Myocyte (in vitro differentiated cells): ENCODE measurements around the gene ZDHHC21. TPM values are rescaled to one million over a fixed set of nuclear protein-coding genes. Genes with fewer than 3 reads are reported as not detected.
A peak's percentile ranks its signal among the peaks of the same experiment; 100 is the strongest.

ENCODE experiments used
- DNase-seq: peaks from one replicate; pipeline ENCODE4 v3.0.0-alpha.2; 2012; ENCODE audit warnings: low read depth
- total RNA-seq: library from RNA; depleted of rRNA; stranded (reverse); fragments of >200 nt; gene quantifications from 2 replicates; pipeline ENCODE4 v1.2.3, GENCODE V29; 2014

The ZDHHC21 gene
- total RNA-seq, 1 donor from 2014 or later: 13.8 TPM

GRCh38 chr9:14618836-14619420 lies 74.3 kb downstream of the ZDHHC21 start:
- peak; percentile 13 for DNase-seq

DNA sequence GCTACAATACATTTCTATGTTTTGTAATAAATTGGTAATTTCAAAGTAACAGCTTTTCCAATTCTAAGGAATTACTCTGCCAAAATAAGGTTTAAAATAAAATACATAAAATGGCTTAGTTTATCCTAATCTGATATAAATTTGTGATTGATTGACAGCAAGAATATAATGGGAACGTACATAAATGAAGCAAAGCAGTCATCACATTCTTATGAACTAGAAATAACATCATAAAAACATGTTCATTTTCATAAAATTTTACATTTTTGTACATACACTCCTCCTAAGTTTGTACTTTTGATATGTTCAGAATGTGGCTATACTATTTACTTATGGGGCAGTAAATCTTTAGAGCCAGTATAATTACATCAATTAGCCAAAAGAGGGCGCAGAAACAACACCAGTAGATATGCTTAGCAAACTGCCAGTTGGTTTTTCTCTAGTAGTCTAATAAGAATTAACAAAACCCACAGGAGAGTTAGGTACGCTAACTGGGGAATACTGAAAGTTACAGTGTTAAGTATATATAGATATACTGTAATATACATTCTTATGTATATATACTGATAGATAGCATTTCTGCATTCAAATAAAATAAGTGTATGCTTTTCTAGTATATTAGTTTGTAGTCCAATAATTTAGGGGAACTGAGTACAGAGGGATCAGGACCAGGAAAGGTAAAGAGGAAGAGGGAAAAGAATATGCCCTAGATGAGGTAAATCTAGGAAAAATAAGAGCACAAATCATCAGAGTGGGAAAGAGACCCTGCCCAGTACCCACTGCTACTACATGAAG lies 76.8 kb downstream of the ZDHHC21 start:
- peak; percentile 62 for DNase-seq

- DNase-seq: no peak
Measured at GRCh38 chr9:14608540-14608939, 84.7 kb downstream of the ZDHHC21 start.

DNA sequence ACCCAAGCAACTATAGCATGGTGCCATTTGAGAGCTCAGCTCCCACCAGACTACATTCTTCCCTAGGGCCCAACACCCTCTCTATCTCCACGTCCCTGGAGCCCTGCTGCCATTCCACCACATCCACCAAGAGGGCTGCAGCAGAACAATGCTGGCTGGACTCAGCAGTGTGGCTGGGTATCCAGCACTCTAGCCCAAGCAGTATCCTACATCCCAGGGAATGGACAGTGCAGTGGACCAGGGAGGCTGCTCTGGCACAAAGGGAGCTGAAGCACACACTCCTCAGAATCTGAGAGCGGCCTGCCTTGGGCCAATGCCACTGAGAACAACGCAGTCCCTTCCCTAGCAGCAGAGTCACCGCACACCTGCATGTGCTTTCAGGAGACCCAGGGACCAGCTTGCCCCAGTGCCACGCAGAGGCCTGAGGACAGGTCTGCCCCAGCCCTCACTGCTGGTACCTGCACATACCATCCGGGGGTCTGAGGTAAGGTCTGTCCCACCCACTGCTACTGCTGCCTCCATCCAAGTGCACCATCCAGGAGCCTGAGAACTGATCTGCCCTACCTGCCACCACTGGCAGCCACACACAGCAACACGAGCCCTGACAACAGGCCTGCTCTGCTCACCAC lies 95.9 kb downstream of the ZDHHC21 start:
- DNase-seq: no peak

- DNase-seq: no peak
Measured at GRCh38 chr9:14593406-14593805, 99.8 kb downstream of the ZDHHC21 start.

DNA sequence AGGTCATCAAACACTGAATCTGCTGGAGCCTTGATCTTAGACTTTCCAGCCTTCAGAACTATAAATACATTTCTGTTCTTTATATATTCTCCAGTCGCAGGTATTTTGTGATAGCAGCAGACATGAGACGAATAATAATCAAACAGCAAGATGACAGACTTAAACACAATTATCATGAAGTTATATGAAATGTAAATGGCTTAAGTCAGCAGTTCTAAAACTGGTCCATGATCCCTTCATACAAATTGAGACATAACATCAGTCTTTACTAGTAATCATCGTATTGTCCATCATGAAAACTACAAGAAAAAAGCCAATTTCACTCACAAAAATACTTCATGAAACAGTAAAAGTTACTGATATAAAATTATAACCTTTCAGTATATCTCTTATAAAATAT lies 101.8 kb downstream of the ZDHHC21 start:
- DNase-seq: no peak

- DNase-seq: no peak
Measured at GRCh38 chr9:14585730-14586473, 107.3 kb downstream of the ZDHHC21 start.

- DNase-seq: no peak
Measured at GRCh38 chr9:14584571-14584970, 108.7 kb downstream of the ZDHHC21 start.

- DNase-seq: no peak
Measured at GRCh38 chr9:14578030-14578429, 115.2 kb downstream of the ZDHHC21 start.

GRCh38 chr9:14574173-14574572 lies 119.1 kb downstream of the ZDHHC21 start:
- no peak for DNase-seq

GRCh38 chr9:14573319-14573718 lies 119.9 kb downstream of the ZDHHC21 start:
- DNase-seq: no peak

GRCh38 chr9:14565352-14566016 lies 127.7 kb downstream of the ZDHHC21 start:
- DNase-seq: peak; percentile 79

DNA sequence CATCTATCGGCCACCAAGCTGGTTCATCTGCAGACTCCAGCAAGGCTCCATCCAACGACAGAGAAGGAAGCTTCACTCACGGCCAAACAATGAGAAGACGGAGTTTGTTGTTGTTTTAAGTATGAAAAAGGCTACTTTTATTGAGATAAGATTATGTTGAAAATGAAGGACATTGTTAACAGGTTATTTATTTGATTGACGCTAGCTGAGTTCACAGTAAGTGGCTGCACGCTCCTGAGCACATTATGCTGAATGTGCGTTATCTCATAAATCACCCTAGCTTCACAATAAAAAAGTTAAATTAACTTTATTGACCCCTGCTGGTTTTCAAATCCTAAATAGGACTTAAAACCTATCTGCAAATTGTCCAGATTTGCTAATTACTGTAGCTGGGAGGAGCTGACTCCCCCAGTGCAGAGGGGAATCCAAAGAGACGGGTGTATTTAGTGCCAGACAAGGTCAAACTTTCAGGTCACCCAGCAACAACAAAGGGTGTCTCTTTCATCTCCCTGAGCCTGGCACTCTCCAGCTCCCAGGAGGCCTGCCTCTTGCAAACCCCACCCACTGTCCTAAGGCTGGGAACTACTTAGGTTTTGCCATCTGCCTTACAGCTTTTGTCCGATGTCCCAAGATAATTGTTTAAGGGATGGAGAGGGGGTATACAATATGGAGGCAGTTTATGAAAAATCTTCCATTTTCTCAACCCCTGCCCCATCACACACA lies 129.2 kb downstream of the ZDHHC21 start:
- no peak for DNase-seq

DNA sequence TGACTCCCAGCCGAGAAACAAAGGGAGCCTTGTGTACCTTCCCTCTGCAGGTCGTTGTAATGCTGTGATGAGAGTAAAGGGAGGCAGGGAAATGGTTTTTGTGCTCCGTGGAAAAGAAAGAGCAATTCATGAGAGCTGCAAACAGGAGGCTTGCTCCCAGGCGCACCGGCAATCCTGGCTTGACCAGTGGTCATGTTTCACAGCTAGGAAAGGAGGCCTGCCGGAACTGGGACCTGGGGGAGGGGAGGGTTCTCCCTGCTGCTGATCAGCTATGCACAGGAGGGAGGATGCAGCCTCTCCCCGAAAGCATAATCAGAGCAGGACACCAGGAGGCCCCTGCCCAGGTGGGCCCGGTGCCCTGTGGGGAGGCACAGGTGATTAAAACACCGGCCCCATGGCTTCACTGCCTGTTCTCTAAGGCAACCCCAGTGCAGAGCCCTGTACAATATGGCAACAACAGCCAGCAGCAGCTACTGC lies 131.3 kb downstream of the ZDHHC21 start:
- no peak for DNase-seq

Other genes with a start within 250 kb of the ZDHHC21 start
- gene CER1, start 29.3 kb upstream of the ZDHHC21 start, total RNA-seq: not detected in 2 replicates
- 0.43 and 0.57 TPM in 2 replicates for gene FREM1, start 217.0 kb upstream of the ZDHHC21 start, total RNA-seq